NB4 (cell line): ENCODE measurements around the gene CIDEC.
"Not testable (repeated sequence)": the region's sequence is repeated elsewhere in the genome, so short reads cannot be mapped to it uniquely, and the experiment has no call there.

Experiments
- DNase-seq: peaks from one replicate; pipeline ENCODE4 v3.0.0; 2010; ENCODE audit warnings: low read depth
- H3K4me3 ChIP-seq: one replicate; pipeline ENCODE4 v1.5.1; 2011; ENCODE audit warnings: mild to moderate bottlenecking, low read depth, low read length, moderate library complexity
- CTCF ChIP-seq: IDR thresholded peaks from one replicate; pipeline ENCODE4 v1.5.1; 2012; ENCODE audit warnings: low read depth, low read length
- MAX ChIP-seq: IDR thresholded peaks from 2 replicates; pipeline ENCODE4 v1.6.1; 2011; ENCODE audit warnings: low read depth, low read length
- MYC ChIP-seq: IDR thresholded peaks from 2 replicates; pipeline ENCODE4 v1.6.1; 2011; ENCODE audit warnings: low read depth, low read length
- POLR2A ChIP-seq: IDR thresholded peaks from 2 replicates; pipeline ENCODE4 v1.6.1; 2011; ENCODE audit warnings: mild to moderate bottlenecking; ENCODE audit not compliant: insufficient read length; ENCODE audit errors: extremely low read depth

Gene CIDEC

GRCh38 chr3:9897408-9898372, 17.6 kb upstream of the CIDEC start:
- no peak overlapping the region for H3K4me3 ChIP-seq
- TF ChIP-seq MAX, result no peak
- no peak for TF ChIP-seq POLR2A
- TF ChIP-seq CTCF, result no peak
- TF ChIP-seq MYC, result no peak
- DNase-seq, result no peak

GRCh38 chr3:9896755-9897407, 16.8 kb upstream of the CIDEC start:
- not testable (repeated sequence) for H3K4me3 ChIP-seq, DNase-seq

- DNase-seq, H3K4me3 ChIP-seq: not testable (repeated sequence)
Measured at GRCh38 chr3:9895715-9896114, 15.7 kb upstream of the CIDEC start.

- no peak for DNase-seq
- TF ChIP-seq CTCF (no peak), MYC (no peak), POLR2A (no peak)
- H3K4me3 ChIP-seq, result no peak overlapping the region
Measured at GRCh38 chr3:9893739-9894138, 13.7 kb upstream of the CIDEC start.

GRCh38 chr3:9891072-9891622, 11.1 kb upstream of the CIDEC start:
- peak overlapping the region; percentile 84 for H3K4me3 ChIP-seq
- DNase-seq, result no peak
- TF ChIP-seq MAX (no peak), MYC (no peak), CTCF (no peak), POLR2A (no peak)

- peak within 1 kb of the TSS; percentile 84 for H3K4me3 ChIP-seq
- TF ChIP-seq MAX (peak; percentile 46), POLR2A (peak; percentile 85), CTCF (no peak), MYC (peak; percentile 81)
- peak; percentile 91 for DNase-seq
Measured at GRCh38 chr3:9890249-9891071, 10.4 kb upstream of the CIDEC start, which contains the start of gene JAGN1. Gene JAGN1, plus strand, starts transcription at chr3:9890610. Its CDS starts 113 bp downstream, at chr3:9890723.
